Aorta (tissue), 5 donors: Measurements from ENCODE around the gene NKD2. TPM values are rescaled to one million over a fixed set of nuclear protein-coding genes. Genes with fewer than 3 reads are reported as not detected.
A peak's percentile ranks its signal among the peaks of the same experiment; 100 is the strongest.

Source experiments
- ATAC-seq: fragments of 200-7000 bp; cut with Tn5 transposase; one replicate; pipeline ENCODE4 v1.9.1; 2022; ENCODE audit warnings: moderate library complexity; ENCODE audit not compliant: low FRiP score
- DNase-seq, 2 donors: peaks; one replicate each; pipeline ENCODE4 v3.0.0-alpha.2; 2020
- H3K27ac ChIP-seq, 2 donors: one replicate each; pipeline ENCODE4 v1.5.1; 2013; ENCODE audit warnings: low read length in 2 of 2, mild to moderate bottlenecking in 2 of 2, moderate library complexity in 2 of 2, control low read depth in 1 of 2, inconsistent platforms in 1 of 2, low read depth in 1 of 2
- H3K27me3 ChIP-seq, 2 donors: one replicate each; pipeline ENCODE4 v1.6.1; 2013; ENCODE audit warnings: control low read depth in 1 of 2, low read length in 1 of 2, mild to moderate bottlenecking in 1 of 2, moderate library complexity in 1 of 2; ENCODE audit not compliant: insufficient read depth in 2 of 2, control insufficient read depth in 1 of 2
- H3K36me3 ChIP-seq, 2 donors: one replicate each; pipeline ENCODE4 v1.6.1; 2013; ENCODE audit warnings: control low read depth in 1 of 2, low read length in 1 of 2, mild to moderate bottlenecking in 1 of 2; ENCODE audit not compliant: insufficient read depth in 2 of 2, control insufficient read depth in 1 of 2
- H3K4me1 ChIP-seq, 2 donors: one replicate each; pipeline ENCODE4 v1.6.1; 2013; ENCODE audit warnings: low read length in 2 of 2, control low read depth in 1 of 2, mild to moderate bottlenecking in 1 of 2, moderate library complexity in 1 of 2; ENCODE audit not compliant: insufficient read depth in 2 of 2, control insufficient read depth in 1 of 2
- H3K4me3 ChIP-seq, 2 donors: one replicate each; pipeline ENCODE4 v1.5.1; 2013; ENCODE audit warnings: low read length in 2 of 2, control low read depth in 1 of 2, mild to moderate bottlenecking in 1 of 2
- H3K9me3 ChIP-seq: one replicate; pipeline ENCODE4 v1.6.1; 2013; ENCODE audit warnings: mild to moderate bottlenecking, low read length; ENCODE audit not compliant: control insufficient read depth
- WGBS, 2 donors: extraction: QIAGEN DNeasy Blood & Tissue Kit; methylation state at CpG; one replicate each; pipeline ENCODE4 v1.1.7; 2013; 5-methylcytosine and 5-hydroxymethylcytosine counted together
- intact Hi-C, 2 donors: fragments of 100-400 bp; cut with DNase I; formaldehyde crosslinking; loops; one replicate each; pipeline versions ENCODE4 v1.14.2 to v1.15.0; 2022
- long read RNA-seq, 2 donors: library from polyadenylated mRNA; unstranded; transcript quantifications; one replicate each; pipeline ENCODE4 v2.0.0, GENCODE V29; 2020 to 2021
- polyA plus RNA-seq, 2 donors: library from polyadenylated mRNA; stranded (reverse); fragments of 200-250 nt; gene quantifications; one replicate each; pipeline ENCODE4 v1.2.3, GENCODE V29; 2013
- total RNA-seq, 2 donors: library from RNA; stranded (reverse); fragmentation: NEBNext Ultra II Directional; extraction: Animal tissue kit (Norgen Biotek cat#: 25700); gene quantifications; one replicate each; pipeline ENCODE4 v1.2.1, GENCODE V29; 2021
- donor health status: healthy with polysubstance abuse.
- donor health status: Bipolar disorder and iron deficiency.
- donor health status: DM: no; HTN: no; CAD: no.
- donor health status: DM: no; HTN: no; CAD: no.
- donor health status: DM: yes; HTN: yes; CAD: no.

NKD2 gene
- total RNA-seq (1 to 10 TPM; 2.8 to 6.8 TPM), polyA plus RNA-seq (under 1 TPM in 1 of 2 donors, not detected in 1; 0.10 TPM)
- long read RNA-seq, donor 1, partial matches to known transcripts, result 1 of 1 reads
- long read RNA-seq, donor 1, other reads (novel, unspliced or antisense), result 0 of 1 reads
- long read RNA-seq, donor 2, result 0 reads

- Histone ChIP-seq H3K9me3 (no peaks in the 10 kb centered on the region), H3K4me1 (no peaks in the 10 kb centered on the region), H3K27ac (no peak within 1 kb of the TSS), H3K36me3 (no peaks in the 10 kb centered on the region), H3K4me3 (no peak within 1 kb of the TSS), H3K27me3 (no peaks in the 10 kb centered on the region)
- intact Hi-C loops, result no loop called here
- ATAC-seq, result no peak
- peak; percentile 46 to 75 for DNase-seq
- 2% methylated on average over 35 to 108 of the region's 108 CpGs for WGBS, 2 donors
Measured at GRCh38 chr5:1008451-1009358, at the start of gene NKD2. NKD2 (plus strand) TSS chr5:1008802; CDS start chr5:1009058, 256 bp downstream.

- no peaks in the 10 kb centered on the region for H3K4me1 ChIP-seq
- no peaks in the 10 kb centered on the region for H3K27me3 ChIP-seq
- WGBS, 2 donors, result 91 to 92% methylated on average over 43 to 47 of the region's 47 CpGs
- intact Hi-C loops, result no loop called here
- no peak overlapping the region for H3K27ac ChIP-seq
- no peak overlapping the region for H3K4me3 ChIP-seq
- H3K36me3 ChIP-seq, result no peaks in the 10 kb centered on the region
- no peak for ATAC-seq
- DNase-seq, result peak; percentile 40 to 50
- H3K9me3 ChIP-seq, result no peaks in the 10 kb centered on the region
Measured at GRCh38 chr5:959581-960531, 48.7 kb upstream of the NKD2 start.

DNA sequence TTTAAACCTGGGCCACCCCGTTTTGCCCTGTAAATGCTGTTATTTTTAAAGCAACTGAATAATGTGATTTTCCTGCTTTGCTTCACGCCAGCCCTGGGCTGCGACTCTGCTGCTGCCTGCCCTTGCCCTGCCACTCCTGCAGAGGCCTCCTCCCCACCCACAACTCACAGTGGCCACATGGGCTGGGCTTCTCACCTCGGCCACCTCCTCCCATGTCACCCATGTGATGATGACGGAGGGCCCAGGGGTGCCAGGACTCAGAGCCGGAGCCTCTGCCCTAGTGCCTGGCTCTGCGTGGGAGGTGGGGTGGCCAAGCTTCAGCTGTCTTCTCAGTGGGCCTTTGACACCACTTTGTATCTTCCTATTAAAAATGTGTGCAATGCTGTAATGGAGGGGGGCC is 48.1 kb upstream of the NKD2 start:
- no peak overlapping the region for H3K4me3 ChIP-seq
- intact Hi-C loops, result no loop called here
- no peaks in the 10 kb centered on the region for H3K27me3 ChIP-seq
- 72 to 83% methylated on average over 7 of the region's 7 CpGs for WGBS, 2 donors
- H3K9me3 ChIP-seq, result no peaks in the 10 kb centered on the region
- H3K36me3 ChIP-seq, result no peaks in the 10 kb centered on the region
- peak; percentile 42 to 70 for DNase-seq
- H3K27ac ChIP-seq, result no peak overlapping the region
- ATAC-seq, result no peak
- no peaks in the 10 kb centered on the region for H3K4me1 ChIP-seq

DNA sequence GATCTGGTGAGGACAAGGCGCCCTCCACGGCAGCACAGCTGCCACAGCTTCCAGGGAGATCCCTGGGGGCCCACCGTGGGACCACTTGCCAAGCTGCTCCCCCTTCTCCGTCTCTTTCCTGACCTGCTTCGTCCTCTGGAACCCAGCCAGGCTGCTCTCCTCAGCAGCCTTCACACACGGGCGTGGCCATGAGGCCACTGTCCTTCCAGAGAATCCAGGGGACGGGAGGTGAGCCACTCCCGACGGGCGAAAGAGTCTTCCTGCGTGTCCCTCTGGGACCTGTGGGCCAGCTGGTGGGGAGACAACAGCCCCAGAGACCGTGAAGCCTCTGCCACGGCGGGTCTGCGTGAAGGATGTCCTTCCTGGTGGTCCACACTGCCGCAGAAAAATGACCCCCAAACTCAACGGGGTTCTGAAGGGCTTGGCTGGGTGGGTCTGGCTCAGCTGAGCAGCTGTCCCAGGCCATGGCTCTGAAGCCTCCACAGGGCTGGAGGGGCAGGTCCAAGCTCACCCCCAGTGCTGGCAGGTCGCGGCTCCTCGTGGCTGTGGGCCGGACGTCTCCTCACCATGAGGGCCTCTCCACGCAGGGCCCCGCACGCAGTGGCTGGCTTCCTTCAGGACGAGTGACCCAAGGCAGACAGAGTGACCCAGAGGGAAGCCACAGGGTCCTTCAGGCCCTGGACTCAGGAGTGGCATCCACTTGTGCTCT is 47.4 kb upstream of the NKD2 start:
- no peaks in the 10 kb centered on the region for H3K27me3 ChIP-seq
- DNase-seq, result peak; percentile 42 to 70
- H3K36me3 ChIP-seq, result no peaks in the 10 kb centered on the region
- intact Hi-C loops, result no loop called here
- H3K9me3 ChIP-seq, result no peaks in the 10 kb centered on the region
- H3K4me3 ChIP-seq, result no peak overlapping the region
- 88% methylated on average over 27 of the region's 27 CpGs for WGBS, 2 donors
- ATAC-seq, result no peak
- H3K4me1 ChIP-seq, result no peaks in the 10 kb centered on the region
- no peak overlapping the region for H3K27ac ChIP-seq

GRCh38 chr5:961711-962240 is 46.8 kb upstream of the NKD2 start:
- Histone ChIP-seq H3K4me1 (no peaks in the 10 kb centered on the region), H3K36me3 (no peaks in the 10 kb centered on the region), H3K27ac (no peak overlapping the region), H3K27me3 (no peaks in the 10 kb centered on the region), H3K9me3 (no peaks in the 10 kb centered on the region), H3K4me3 (no peak overlapping the region)
- WGBS, 2 donors, result 92 to 94% methylated on average over 24 of the region's 24 CpGs
- intact Hi-C loops, result no loop called here
- DNase-seq (peak in 1 of 2 donors; percentile 25), ATAC-seq (no peak)

GRCh38 chr5:962386-962785 is 46.2 kb upstream of the NKD2 start:
- no peaks in the 10 kb centered on the region for H3K4me1 ChIP-seq
- H3K27me3 ChIP-seq, result no peaks in the 10 kb centered on the region
- no peak overlapping the region for H3K4me3 ChIP-seq
- WGBS, 2 donors, result 92 to 93% methylated on average over 15 of the region's 15 CpGs
- no peaks in the 10 kb centered on the region for H3K9me3 ChIP-seq
- ATAC-seq (no peak), DNase-seq (no peak)
- intact Hi-C loops, result no loop called here
- no peaks in the 10 kb centered on the region for H3K36me3 ChIP-seq
- H3K27ac ChIP-seq, result no peak overlapping the region

GRCh38 chr5:962801-963200 is 45.8 kb upstream of the NKD2 start:
- intact Hi-C loops, result no loop called here
- Histone ChIP-seq H3K36me3 (no peaks in the 10 kb centered on the region), H3K27me3 (no peaks in the 10 kb centered on the region), H3K9me3 (no peaks in the 10 kb centered on the region), H3K4me1 (no peaks in the 10 kb centered on the region), H3K27ac (no peak overlapping the region), H3K4me3 (no peak overlapping the region)
- no peak for ATAC-seq
- DNase-seq, result peak in 1 of 2 donors; percentile 41
- 95 to 96% methylated on average over 12 of the region's 12 CpGs for WGBS, 2 donors

DNA sequence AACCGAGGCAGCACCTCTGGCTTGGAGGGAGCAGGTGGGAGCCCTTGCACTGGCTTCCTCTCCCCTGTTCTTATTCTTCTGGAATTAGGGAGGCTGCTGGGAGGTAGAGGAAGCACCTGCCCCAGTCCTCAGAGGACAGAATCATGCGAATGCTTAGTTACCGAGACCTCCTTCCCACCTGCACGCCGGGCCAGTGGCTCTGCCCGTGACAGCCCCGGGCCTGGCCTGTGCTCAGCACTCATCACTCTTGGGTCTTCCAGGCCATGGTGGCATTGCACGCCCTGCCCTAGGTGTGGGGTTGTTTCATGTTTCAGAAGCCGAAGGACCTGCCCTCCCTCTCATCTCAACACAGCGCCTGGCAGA is 45.3 kb upstream of the NKD2 start:
- DNase-seq, result peak in 1 of 2 donors; percentile 29
- WGBS, 2 donors, result 94 to 98% methylated on average over 10 of the region's 10 CpGs
- Histone ChIP-seq H3K4me3 (no peak overlapping the region), H3K9me3 (no peaks in the 10 kb centered on the region), H3K36me3 (no peaks in the 10 kb centered on the region), H3K27ac (no peak overlapping the region), H3K27me3 (no peaks in the 10 kb centered on the region), H3K4me1 (no peaks in the 10 kb centered on the region)
- intact Hi-C loops, result no loop called here
- ATAC-seq, result no peak
